GM21526 (cell line): ENCODE data around the gene ACOT8.
"Not testable (repeated sequence)": the region's sequence is repeated elsewhere in the genome, so short reads cannot be mapped to it uniquely, and the experiment has no call there.

Experiments
- ATAC-seq: cut with Tn5 transposase; IDR thresholded peaks from one replicate; pipeline ENCODE4 v1.9.1; 2021; ENCODE audit warnings: moderate library complexity; ENCODE audit not compliant: unreplicated experiment, low FRiP score

Gene ACOT8

GRCh38 chr20:45857114-45857881 is at the start of gene ACOT8, which contains the start of gene ZSWIM3:
Gene ACOT8, minus strand, starts transcription at chr20:45857392. Its CDS starts 77 bp downstream, at chr20:45857315.
Gene ZSWIM3, plus strand, starts transcription at chr20:45857614. Its CDS starts 212 bp downstream, at chr20:45857826.
- ATAC-seq, result peak; percentile 87

- no peak for ATAC-seq
These were observed 48.4 kb upstream of the ACOT8 start for GRCh38 chr20:45905505-45906079.

- ATAC-seq, result no peak
These were observed 47.7 kb upstream of the ACOT8 start for GRCh38 chr20:45904583-45905504.

- ATAC-seq, result no peak
These were observed 45.1 kb upstream of the ACOT8 start for GRCh38 chr20:45902199-45902701.

GRCh38 chr20:45901332-45901731 is 44.1 kb upstream of the ACOT8 start:
- ATAC-seq, result not testable (repeated sequence)

- no peak for ATAC-seq
These were observed 42.0 kb upstream of the ACOT8 start for GRCh38 chr20:45899046-45899835.

GRCh38 chr20:45898285-45898684 is 41.1 kb upstream of the ACOT8 start:
- no peak for ATAC-seq

GRCh38 chr20:45897692-45898091 is 40.5 kb upstream of the ACOT8 start:
- no peak for ATAC-seq

GRCh38 chr20:45897289-45897688 is 40.1 kb upstream of the ACOT8 start:
- ATAC-seq, result no peak

GRCh38 chr20:45896641-45897161 is 39.5 kb upstream of the ACOT8 start:
- ATAC-seq, result no peak

- no peak for ATAC-seq
These were observed 37.6 kb upstream of the ACOT8 start for GRCh38 chr20:45894797-45895196.

GRCh38 chr20:45893831-45894230 is 36.6 kb upstream of the ACOT8 start:
- no peak for ATAC-seq

GRCh38 chr20:45892828-45893500 is 35.8 kb upstream of the ACOT8 start:
- ATAC-seq, result no peak

GRCh38 chr20:45892049-45892825 is 35.0 kb upstream of the ACOT8 start:
- no peak for ATAC-seq

- peak; percentile 71 for ATAC-seq
These were observed 34.1 kb upstream of the ACOT8 start, which contains the start of the genes CTSA and NEURL2 for GRCh38 chr20:45890985-45891983. Gene CTSA, plus strand, starts transcription at chr20:45891335. Its CDS starts 234 bp downstream, at chr20:45891569. Gene NEURL2, minus strand, starts transcription at chr20:45891208. Its CDS starts 217 bp downstream, at chr20:45890991.

- no peak for ATAC-seq
These were observed 33.1 kb upstream of the ACOT8 start for GRCh38 chr20:45890077-45890984.
